ENCODE results near the gene GALNT2. TPM values are rescaled to one million over a fixed set of nuclear protein-coding genes. Genes with fewer than 3 reads are reported as not detected.

The GALNT2 gene
- total and polyA plus RNA-seq, 9 of the 15 experiments (the other 6 are each of a cell fraction or from before 2014, with no cell fraction given), result 1.6 to 106 (median 51.9) TPM

- TF ChIP-seq THAP7 (CRISPR knock-in tag; IDR thresholded peaks at IDR 0.05) (0 out of 2 replicates have a peak, but pooled peaks have one; percentile 19), TCF7 (IDR thresholded peaks at IDR 0.05; ENCODE audit: borderline replicate concordance) (peak; percentile 65; the same call in 1 of the 2 replicates), FIP1L1 (IDR thresholded peaks at IDR 0.05; ENCODE audit: low read depth, low read length, poor library complexity, severe bottlenecking) (no peak), SMARCB1 (IDR thresholded peaks at IDR 0.05; ENCODE audit: insufficient read length, low read depth) (no peak), NFXL1 (CRISPR knock-in tag; IDR thresholded peaks at IDR 0.05) (no peak), EP300 (IDR thresholded peaks at IDR 0.05; ENCODE audit: low read length) (peak; percentile 98), MEF2A (IDR thresholded peaks at IDR 0.05; ENCODE audit: control insufficient read depth, low read depth, low read length) (0 out of 2 replicates have a peak, but pooled peaks have one; percentile 6)
- TF ChIP-seq, protein P1, sequence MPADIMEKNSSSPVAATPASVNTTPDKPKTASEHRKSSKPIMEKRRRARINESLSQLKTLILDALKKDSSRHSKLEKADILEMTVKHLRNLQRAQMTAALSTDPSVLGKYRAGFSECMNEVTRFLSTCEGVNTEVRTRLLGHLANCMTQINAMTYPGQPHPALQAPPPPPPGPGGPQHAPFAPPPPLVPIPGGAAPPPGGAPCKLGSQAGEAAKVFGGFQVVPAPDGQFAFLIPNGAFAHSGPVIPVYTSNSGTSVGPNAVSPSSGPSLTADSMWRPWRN (IDR thresholded peaks at IDR 0.05; ENCODE audit: low read depth), result peak; percentile 21; the same call in 1 of the 2 replicates
- TF ChIP-seq, protein P2, sequence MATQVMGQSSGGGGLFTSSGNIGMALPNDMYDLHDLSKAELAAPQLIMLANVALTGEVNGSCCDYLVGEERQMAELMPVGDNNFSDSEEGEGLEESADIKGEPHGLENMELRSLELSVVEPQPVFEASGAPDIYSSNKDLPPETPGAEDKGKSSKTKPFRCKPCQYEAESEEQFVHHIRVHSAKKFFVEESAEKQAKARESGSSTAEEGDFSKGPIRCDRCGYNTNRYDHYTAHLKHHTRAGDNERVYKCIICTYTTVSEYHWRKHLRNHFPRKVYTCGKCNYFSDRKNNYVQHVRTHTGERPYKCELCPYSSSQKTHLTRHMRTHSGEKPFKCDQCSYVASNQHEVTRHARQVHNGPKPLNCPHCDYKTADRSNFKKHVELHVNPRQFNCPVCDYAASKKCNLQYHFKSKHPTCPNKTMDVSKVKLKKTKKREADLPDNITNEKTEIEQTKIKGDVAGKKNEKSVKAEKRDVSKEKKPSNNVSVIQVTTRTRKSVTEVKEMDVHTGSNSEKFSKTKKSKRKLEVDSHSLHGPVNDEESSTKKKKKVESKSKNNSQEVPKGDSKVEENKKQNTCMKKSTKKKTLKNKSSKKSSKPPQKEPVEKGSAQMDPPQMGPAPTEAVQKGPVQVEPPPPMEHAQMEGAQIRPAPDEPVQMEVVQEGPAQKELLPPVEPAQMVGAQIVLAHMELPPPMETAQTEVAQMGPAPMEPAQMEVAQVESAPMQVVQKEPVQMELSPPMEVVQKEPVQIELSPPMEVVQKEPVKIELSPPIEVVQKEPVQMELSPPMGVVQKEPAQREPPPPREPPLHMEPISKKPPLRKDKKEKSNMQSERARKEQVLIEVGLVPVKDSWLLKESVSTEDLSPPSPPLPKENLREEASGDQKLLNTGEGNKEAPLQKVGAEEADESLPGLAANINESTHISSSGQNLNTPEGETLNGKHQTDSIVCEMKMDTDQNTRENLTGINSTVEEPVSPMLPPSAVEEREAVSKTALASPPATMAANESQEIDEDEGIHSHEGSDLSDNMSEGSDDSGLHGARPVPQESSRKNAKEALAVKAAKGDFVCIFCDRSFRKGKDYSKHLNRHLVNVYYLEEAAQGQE (IDR thresholded peaks at IDR 0.05; ENCODE audit: borderline replicate concordance), result peak; percentile 71
- TF ChIP-seq, protein P2 (CRISPR knock-in tag; IDR thresholded peaks at IDR 0.05; ENCODE audit: low read depth), result no peak
- TF ChIP-seq, protein P3, sequence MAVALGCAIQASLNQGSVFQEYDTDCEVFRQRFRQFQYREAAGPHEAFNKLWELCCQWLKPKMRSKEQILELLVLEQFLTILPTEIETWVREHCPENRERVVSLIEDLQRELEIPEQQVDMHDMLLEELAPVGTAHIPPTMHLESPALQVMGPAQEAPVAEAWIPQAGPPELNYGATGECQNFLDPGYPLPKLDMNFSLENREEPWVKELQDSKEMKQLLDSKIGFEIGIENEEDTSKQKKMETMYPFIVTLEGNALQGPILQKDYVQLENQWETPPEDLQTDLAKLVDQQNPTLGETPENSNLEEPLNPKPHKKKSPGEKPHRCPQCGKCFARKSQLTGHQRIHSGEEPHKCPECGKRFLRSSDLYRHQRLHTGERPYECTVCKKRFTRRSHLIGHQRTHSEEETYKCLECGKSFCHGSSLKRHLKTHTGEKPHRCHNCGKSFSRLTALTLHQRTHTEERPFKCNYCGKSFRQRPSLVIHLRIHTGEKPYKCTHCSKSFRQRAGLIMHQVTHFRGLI (CRISPR knock-in tag; IDR thresholded peaks at IDR 0.05), result no peak; the same call in 1 of the 2 replicates
- TF ChIP-seq, protein P4, sequence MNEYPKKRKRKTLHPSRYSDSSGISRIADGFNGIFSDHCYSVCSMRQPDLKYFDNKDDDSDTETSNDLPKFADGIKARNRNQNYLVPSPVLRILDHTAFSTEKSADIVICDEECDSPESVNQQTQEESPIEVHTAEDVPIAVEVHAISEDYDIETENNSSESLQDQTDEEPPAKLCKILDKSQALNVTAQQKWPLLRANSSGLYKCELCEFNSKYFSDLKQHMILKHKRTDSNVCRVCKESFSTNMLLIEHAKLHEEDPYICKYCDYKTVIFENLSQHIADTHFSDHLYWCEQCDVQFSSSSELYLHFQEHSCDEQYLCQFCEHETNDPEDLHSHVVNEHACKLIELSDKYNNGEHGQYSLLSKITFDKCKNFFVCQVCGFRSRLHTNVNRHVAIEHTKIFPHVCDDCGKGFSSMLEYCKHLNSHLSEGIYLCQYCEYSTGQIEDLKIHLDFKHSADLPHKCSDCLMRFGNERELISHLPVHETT (CRISPR knock-in tag; conservative IDR thresholded peaks at IDR 0.05 in 1 of 2, IDR thresholded peaks at IDR 0.05 in 1 of 2), result 0 out of 4 replicates have a peak, but pooled peaks of 1 of the 2 experiments have one; percentile 33
Observed at GRCh38 chr1:230127105-230128054, 60.3 kb downstream of the GALNT2 start (continued).

Data from K562 (cell line).